ENCODE measurements around the gene RFC4.

DNA sequence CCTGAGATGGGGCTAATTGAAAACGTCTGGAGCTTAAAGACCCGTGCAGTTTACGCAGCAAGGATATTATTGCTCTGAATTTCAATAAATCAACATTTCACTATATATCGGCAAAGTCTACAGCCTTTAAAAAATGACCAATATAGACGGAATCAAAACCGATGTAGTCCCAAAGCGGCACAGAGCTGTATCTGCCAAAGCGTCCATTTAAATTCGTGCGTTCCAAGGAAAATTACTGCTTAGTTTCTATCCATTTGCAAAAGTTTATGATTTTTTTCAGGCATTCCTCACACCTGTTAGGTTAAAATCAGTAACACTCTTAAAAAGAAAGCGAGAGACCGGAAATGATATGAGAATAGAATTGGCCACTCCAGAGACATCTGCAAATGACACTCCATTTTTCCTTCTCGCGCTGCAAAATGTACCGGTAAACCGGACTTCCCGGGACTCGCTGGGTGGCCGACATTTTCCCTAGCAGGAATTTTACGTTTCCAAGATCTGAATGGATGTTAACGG lies 23.7 kb downstream of the RFC4 start:
- no peak for TF ChIP-seq ZSCAN18 (tag by site-specific recombination; IDR thresholded peaks at IDR 0.05)
- no peak for TF ChIP-seq SCRT2 (tag by site-specific recombination; IDR thresholded peaks at IDR 0.05)
- TF ChIP-seq, protein P1, sequence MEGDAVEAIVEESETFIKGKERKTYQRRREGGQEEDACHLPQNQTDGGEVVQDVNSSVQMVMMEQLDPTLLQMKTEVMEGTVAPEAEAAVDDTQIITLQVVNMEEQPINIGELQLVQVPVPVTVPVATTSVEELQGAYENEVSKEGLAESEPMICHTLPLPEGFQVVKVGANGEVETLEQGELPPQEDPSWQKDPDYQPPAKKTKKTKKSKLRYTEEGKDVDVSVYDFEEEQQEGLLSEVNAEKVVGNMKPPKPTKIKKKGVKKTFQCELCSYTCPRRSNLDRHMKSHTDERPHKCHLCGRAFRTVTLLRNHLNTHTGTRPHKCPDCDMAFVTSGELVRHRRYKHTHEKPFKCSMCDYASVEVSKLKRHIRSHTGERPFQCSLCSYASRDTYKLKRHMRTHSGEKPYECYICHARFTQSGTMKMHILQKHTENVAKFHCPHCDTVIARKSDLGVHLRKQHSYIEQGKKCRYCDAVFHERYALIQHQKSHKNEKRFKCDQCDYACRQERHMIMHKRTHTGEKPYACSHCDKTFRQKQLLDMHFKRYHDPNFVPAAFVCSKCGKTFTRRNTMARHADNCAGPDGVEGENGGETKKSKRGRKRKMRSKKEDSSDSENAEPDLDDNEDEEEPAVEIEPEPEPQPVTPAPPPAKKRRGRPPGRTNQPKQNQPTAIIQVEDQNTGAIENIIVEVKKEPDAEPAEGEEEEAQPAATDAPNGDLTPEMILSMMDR (tag by site-specific recombination; IDR thresholded peaks at IDR 0.05), result no peak
- TF ChIP-seq ZNF221 (tag by site-specific recombination; IDR thresholded peaks at IDR 0.05; ENCODE audit: borderline replicate concordance), result no peak
- TF ChIP-seq KLF7 (tag by site-specific recombination; IDR thresholded peaks at IDR 0.05; ENCODE audit: borderline replicate concordance), result no peak
- TF ChIP-seq ZNF501 (tag by site-specific recombination; IDR thresholded peaks at IDR 0.05), result no peak
- no peak for TF ChIP-seq GLI4 (tag by site-specific recombination; IDR thresholded peaks at IDR 0.05)
- TF ChIP-seq ZNF623 (tag by site-specific recombination; IDR thresholded peaks at IDR 0.05), result no peak
- no peak; the same call in 1 of the 2 replicates for TF ChIP-seq ZNF335 (tag by site-specific recombination; conservative IDR thresholded peaks at IDR 0.05)
- TF ChIP-seq TCF7L2 (IDR thresholded peaks at IDR 0.05; ENCODE audit: borderline replicate concordance, low read depth, low read length), result no peak
- TF ChIP-seq ZNF146 (tag by site-specific recombination; IDR thresholded peaks at IDR 0.05), result no peak

Measured in HEK293 (cell line).